ENCODE measurements around the gene TRIM48. TPM values are rescaled to one million over a fixed set of nuclear protein-coding genes. Genes with fewer than 3 reads are reported as not detected.
"Not testable (repeated sequence)": the region's sequence is repeated elsewhere in the genome, so short reads cannot be mapped to it uniquely, and the experiment has no call there.

TRIM48 gene
- not detected for total RNA-seq
- long read RNA-seq, result 0 reads

DNA sequence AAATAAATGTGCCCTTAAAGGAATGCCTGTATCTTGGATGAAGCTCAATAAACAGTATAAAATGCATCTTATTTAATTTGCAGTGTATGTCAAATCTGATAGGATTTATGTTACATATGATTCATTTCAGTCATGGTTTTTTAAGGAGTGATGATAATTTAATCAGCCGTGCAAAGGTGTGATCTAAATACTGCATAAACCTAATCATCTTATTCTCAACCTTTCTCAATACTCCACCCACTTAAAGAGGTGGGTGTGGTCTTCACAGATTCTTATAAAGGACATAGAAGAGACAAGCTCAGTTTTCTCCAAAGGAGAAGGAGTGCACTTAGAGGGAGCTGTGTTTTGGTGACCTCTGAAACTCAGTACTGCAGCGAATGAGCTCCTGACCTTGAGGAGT, at the start of gene TRIM48:
Gene TRIM48 (plus strand): TSS at position 301 of the 400 bp plus-strand sequence. CDS start 113 bp downstream, outside the sequence.
- intact Hi-C loops (cut with DNase I); DNase-seq; ATAC-seq (ENCODE audit: poor library complexity): not testable (repeated sequence)

- ATAC-seq (ENCODE audit: poor library complexity); intact Hi-C loops (cut with DNase I); DNase-seq: not testable (repeated sequence)
These were observed 23.6 kb upstream of the TRIM48 start for GRCh38 chr11:55238316-55238715.

DNA sequence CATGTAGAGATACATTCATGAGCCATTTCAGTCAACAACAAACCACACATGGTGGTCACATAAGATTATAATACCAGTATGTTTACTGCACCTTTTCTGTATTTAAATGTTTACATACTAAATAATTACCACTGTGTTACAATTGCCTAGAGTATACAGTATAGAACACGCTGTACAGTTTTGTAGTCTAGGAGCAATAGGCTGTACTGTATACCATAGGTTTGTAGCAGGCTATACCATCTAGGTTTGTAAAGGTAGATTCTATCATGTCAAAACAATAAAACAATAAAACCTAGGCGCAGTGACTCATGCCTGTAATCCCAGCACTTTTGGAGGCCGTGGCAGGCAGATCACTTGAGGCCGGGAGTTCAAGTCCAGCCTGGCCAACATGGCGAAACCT, 1.1 kb downstream of the TRIM48 start:
- intact Hi-C loops (cut with DNase I), result no loop called here
- DNase-seq (no peak), ATAC-seq (ENCODE audit: poor library complexity) (no peak)

Other genes with a start within 250 kb of the TRIM48 start
- gene OR4A16, start 81.0 kb downstream of the TRIM48 start, total RNA-seq, result not detected
- not detected for gene OR4A15, start 105.8 kb downstream of the TRIM48 start, total RNA-seq

Data from Right ventricle myocardium superior (tissue), 1 donor.